HG02588 (cell line): ENCODE measurements around the gene LRPAP1.

ENCODE experiments used
- ATAC-seq: cut with Tn5 transposase; IDR thresholded peaks from one replicate; pipeline ENCODE4 v1.9.1; 2021; ENCODE audit warnings: mild to moderate bottlenecking, moderate library complexity; ENCODE audit not compliant: unreplicated experiment

Gene LRPAP1

DNA sequence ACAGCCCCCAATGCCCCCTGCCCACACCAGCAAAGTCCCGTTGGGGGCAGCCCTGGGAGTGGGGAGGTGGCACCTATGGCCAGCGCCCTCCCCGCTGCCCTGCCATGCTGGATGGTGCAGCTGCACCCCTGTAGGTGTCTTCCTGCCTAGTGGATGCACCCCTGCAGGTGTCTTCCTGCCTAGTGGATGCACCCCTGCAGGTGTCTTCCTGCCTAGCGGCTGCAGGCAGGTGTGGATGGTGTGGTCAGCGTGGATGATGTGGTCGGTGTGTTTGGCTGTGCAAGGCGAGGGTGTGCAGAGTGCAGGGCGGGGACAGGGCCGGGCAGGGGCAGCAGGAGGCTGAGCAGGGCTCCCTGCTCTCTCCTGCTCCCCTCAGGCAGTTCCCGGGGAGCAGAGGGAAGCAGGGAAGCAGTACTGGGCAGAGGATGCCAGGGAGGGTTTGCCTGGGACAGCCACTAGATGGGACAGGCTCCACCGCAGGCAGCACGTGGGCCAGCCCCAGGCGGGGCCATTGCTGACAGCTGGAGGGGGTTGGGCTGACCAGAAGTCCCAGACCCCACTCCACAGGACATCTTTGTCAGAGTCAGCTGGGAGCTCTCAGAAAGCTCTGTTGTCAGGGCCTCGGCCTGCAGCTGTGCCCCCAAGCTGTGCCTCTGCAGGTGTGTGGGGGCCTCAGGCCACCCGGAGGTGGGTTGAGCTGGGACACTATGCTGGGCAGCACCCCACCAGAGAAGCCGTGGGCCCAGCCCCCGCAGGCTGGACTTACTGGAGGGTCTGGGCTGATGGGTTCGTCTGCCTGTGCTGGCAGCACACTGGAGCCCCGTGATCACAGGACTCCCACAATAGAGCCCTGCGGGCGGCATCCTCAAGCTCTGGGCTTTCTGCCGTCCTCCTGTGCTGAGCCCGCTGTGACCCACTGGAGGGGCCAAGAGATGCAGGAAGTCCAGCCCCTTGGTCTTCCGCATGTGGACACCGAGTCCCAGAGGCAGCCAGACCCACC lies 45.4 kb downstream of the LRPAP1 start:
- no peak for ATAC-seq

GRCh38 chr4:3485886-3486540 lies 46.2 kb downstream of the LRPAP1 start:
- ATAC-seq = no peak

- ATAC-seq = no peak
Observed at GRCh38 chr4:3485011-3485791, 47.0 kb downstream of the LRPAP1 start.

GRCh38 chr4:3484057-3484973 lies 47.9 kb downstream of the LRPAP1 start:
- ATAC-seq = no peak

DNA sequence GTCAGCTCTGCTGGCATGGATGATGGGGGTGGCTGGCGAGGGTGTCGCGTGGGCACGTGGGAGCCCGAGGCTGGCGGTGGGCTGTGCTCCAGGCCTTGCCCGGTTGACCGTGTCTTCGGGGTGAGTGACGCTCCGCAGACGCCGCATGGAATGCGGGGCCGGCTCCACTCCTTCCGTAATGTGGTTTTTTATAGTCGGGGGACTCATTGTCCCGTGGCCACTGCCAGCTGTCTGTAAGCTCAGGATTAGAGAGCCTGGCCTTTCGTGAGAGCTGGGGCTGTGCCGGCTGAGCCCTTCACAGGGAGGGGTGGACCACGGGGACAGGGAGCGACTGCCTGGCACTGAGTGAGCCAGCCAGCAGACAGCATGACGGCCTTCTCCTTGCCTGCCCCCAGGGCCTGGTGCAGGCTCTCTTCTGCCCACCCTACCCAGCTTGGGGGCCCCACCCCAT lies 48.7 kb downstream of the LRPAP1 start:
- ATAC-seq = no peak

DNA sequence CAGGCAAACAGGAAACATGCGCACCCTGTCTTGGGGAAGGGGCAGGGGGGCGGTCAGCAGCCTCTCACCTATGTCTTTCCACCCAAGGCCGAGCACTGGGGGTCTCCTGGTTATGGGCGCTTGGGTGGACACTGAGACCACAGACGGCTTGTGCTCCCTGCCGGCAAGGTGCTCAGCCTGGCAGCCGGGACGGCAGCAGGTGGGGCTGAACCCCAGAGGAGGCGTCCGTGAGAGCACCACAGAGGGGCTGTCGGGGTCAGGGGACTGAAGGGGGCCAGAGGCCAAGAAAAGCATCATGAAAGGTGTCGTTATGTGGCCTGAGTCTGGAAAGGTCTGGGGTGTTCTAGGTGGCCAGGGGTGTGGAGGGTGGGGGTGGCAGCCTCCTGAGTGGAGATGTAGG lies 49.5 kb downstream of the LRPAP1 start:
- ATAC-seq = no peak

DNA sequence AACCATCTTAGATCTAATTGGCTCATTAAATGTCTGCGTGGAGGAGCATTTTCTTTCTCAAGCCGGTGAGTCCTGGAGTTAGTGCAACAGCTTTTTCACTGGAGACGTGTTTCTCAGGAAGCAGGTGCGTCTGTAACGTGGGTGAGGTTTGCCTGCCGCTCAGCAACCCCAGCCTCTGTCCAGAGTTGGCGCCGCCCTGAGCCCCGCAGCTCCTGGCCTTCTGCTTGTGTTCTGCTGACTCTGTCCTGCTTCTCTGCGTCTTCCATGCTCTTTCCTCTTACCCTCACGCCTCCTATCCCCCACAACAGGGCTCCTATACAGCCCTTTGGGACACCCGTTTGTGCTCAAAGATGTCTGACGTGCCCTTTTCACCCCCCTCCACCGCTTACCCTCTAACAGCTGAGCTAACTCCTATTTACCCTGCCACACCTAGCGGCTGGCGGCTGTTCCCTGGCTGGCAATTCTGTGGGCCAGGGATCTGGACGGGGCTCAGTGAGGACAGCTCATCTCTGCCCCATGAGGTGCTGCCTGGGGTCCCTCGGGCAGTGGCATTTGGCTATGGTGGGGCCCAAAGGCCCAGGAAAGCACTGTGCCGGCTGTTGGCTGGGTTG lies 50.3 kb downstream of the LRPAP1 start:
- ATAC-seq = no peak

DNA sequence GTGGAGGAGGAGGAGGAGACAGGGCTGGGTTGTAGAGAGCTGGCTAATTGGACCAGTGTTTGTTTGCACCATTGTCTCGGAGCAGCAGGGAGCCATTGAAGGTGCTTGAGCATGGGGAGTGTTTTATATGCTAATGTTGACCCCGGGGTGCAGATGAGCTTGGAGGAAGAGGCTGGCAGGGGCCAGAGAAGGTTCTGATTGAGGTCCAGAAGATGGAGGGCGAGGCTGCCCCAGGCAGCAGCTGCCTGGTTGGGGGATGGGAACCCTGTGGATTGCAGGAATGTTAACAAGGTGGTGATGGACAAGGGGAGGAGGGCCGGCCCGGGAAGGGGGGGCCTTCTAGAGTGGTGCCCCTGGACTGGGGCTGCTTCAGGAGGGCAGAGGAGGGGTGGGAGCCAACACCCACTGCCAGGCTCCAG lies 51.1 kb downstream of the LRPAP1 start:
- no peak for ATAC-seq

- peak; percentile 42 for ATAC-seq
Observed at GRCh38 chr4:3480528-3481112, 51.6 kb downstream of the LRPAP1 start.

DNA sequence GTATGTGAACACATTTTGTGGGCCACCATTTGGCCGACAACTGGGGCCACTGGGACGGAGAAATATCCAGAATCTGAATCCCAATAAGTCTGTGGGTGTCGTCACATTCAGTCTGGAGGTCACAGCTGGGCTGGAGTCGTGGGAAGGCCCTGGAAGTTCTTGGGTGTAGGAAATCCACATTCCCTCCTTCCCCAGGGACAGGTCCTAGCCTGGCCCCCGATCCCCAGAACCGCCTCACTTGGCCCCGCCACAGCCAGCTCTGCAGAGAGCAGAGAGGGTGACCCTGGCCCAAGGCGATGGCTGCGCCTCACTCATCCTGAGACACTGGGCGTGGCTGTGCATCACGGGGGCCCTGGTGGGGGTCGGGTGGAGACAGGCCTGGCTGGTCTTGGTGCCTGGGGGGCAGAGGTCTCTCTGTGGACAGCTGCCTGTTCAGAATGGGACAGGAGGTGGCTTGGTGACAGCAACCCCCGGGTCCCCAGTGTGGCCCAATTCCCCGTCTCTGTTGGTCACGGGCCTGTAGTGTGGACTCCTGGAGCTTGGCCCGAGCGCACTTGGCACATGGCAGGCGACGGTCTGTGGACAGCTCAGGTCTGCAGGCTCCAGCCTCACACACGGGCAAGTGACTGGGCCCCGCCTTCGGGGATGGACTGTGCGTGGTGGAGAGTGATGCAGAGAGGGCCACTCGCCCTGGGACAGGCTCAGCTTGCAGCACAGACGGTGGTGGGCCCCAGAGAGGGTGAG lies 52.7 kb downstream of the LRPAP1 start:
- ATAC-seq = no peak

- no peak for ATAC-seq
Observed at GRCh38 chr4:3478446-3479357, 53.5 kb downstream of the LRPAP1 start.

GRCh38 chr4:3477750-3478430 lies 54.3 kb downstream of the LRPAP1 start:
- ATAC-seq = no peak

DNA sequence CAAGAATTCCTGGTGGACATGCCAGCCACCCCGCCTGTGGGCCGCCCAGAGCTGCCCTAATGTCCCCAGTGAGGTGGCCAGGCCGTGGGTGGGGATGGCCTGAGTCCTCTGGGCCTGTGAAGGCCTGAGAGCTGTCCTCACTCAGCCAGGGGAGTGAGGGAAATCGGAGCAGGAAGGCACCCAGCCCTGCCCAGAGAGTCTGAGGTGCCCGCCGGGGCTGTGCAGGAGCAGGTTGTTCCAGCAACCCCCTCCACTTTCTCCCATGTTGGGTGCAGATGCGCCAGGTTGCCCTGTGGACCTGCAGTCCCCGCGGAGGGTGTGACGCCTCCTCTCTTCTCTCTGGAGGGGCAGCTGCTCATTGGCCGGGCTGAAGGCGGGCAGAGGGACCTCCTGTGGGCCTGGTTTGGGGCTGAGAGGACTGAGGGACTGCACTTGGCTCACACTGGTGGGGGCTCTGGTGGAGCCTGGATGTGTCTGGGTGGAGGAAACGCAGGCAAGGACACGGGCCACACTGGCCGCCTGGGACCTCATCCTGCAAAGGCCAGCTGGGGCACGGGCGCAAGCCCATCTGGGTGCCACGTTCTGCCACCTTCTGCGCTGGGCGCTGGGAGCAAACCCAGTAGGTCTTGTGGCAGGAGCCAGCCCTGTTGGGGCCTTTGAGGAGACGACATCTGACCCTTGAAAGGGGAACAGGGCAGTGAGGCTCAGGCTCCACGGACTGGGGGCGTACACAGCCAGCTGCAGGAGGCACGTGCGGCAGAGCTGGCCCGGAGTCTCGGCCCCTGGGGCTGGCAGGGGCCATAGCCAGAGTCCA lies 55.1 kb downstream of the LRPAP1 start:
- no peak for ATAC-seq

- ATAC-seq = no peak
Observed at GRCh38 chr4:3476341-3476747, 55.9 kb downstream of the LRPAP1 start.

GRCh38 chr4:3475713-3476260 lies 56.4 kb downstream of the LRPAP1 start:
- ATAC-seq = no peak
